ENCODE data around the gene FHDC1. TPM values are rescaled to one million over a fixed set of nuclear protein-coding genes. Genes with fewer than 3 reads are reported as not detected.

The FHDC1 gene
- total and polyA plus RNA-seq, 10 of the 15 experiments (the other 5 are each of a cell fraction or from before 2014, with no cell fraction given), result 0.04 to 0.12 (median 0.06) TPM; not detected in 3

- no TSS peak for BruUV-seq (replicated peaks)
- no peak overlapping the region for H3K4me3 ChIP-seq
- H2AFZ ChIP-seq (ENCODE audit: control insufficient read depth, low read depth, low read length), result no peak overlapping the region
- RAD21 ChIA-PET (ENCODE audit: unreplicated experiment), result no interaction called here
- peaks cover 5% of the 10 kb centered on the region for H3K4me1 ChIP-seq (ENCODE audit: control insufficient read depth, insufficient read depth, low read length)
- intact Hi-C loops (cut with micrococcal nuclease; ENCODE audit: unreplicated experiment) (no loop called here), in situ Hi-C loops (cut with MboI) (no loop called here)
- H3K27ac ChIP-seq (ENCODE audit: control insufficient read depth, insufficient read depth), result no peak overlapping the region
- H3K9me3 ChIP-seq (replicated peaks; ENCODE audit: control insufficient read depth, insufficient read depth, low read length), result no peaks in the 10 kb centered on the region
- no peaks in the 10 kb centered on the region for H3K36me3 ChIP-seq (ENCODE audit: control insufficient read depth in 2 of 2, insufficient read depth in 2 of 2, low read length in 1 of 2)
- H4K20me1 ChIP-seq (ENCODE audit: control insufficient read depth, insufficient read depth), result 0 out of 2 replicates have a peak, but pooled peaks cover 3% of the 10 kb centered on the region
- peaks cover 1 to 9% of the 10 kb centered on the region in 2 experiments; a peak in 3 of 4 replicates for H3K27me3 ChIP-seq (replicated peaks in 1 of 2; ENCODE audit: control insufficient read depth in 2 of 2, insufficient read depth in 2 of 2, low read length in 1 of 2)
- no peak overlapping the region for H3K4me2 ChIP-seq (ENCODE audit: control insufficient read depth, insufficient read depth)
- CTCF ChIA-PET, result no interaction called here
- 70% methylated on average over 2 of the region's 2 CpGs for WGBS (ENCODE audit: insufficient coverage, insufficient replicate concordance, low lambda C conversion rate, missing lambda C conversion rate)
- POLR2A ChIA-PET, result no interaction called here
- no peak for FAIRE-seq
- ATAC-seq, result no peak
- no peak for DNase-seq (ENCODE audit: low read depth, low spot score)
- H3K79me2 ChIP-seq (ENCODE audit: control insufficient read depth, insufficient read depth, low read length), result no peaks in the 10 kb centered on the region
- no peak for TF ChIP-seq HDAC2 (IDR thresholded peaks at IDR 0.05)
- TF ChIP-seq NR2F1 (conservative IDR thresholded peaks at IDR 0.05), result no peak
- TF ChIP-seq SMAD1 (IDR thresholded peaks at IDR 0.05; ENCODE audit: low read depth, partially characterized antibody), result no peak
- TF ChIP-seq EGR1 (IDR thresholded peaks at IDR 0.05; ENCODE audit: borderline replicate concordance in 1 of 2, low read depth in 2 of 2, low read length in 2 of 2), result no peak
- no peak for TF ChIP-seq PAX5 (IDR thresholded peaks at IDR 0.05; ENCODE audit: borderline replicate concordance, low read depth, low read length)
- TF ChIP-seq ZNF24 (IDR thresholded peaks at IDR 0.05), result no peak
- TF ChIP-seq TCF12 (IDR thresholded peaks at IDR 0.05; ENCODE audit: low read depth, low read length), result no peak
- no peak for TF ChIP-seq YBX1 (IDR thresholded peaks at IDR 0.05)
- no peak for TF ChIP-seq ZNF274 (IDR thresholded peaks at IDR 0.05; ENCODE audit: insufficient read depth, insufficient read length)
- no peak for TF ChIP-seq SUPT20H (IDR thresholded peaks at IDR 0.05; ENCODE audit: borderline replicate concordance, control insufficient read depth, low read depth, low read length)
- no peak for TF ChIP-seq RB1 (IDR thresholded peaks at IDR 0.05; ENCODE audit: borderline replicate concordance)
- TF ChIP-seq FOXK2 (IDR thresholded peaks at IDR 0.05), result no peak
- SMC1A ChIA-PET (ENCODE audit: uncharacterized antibody, unreplicated experiment), result no interaction called here
- H3K9ac ChIP-seq (ENCODE audit: control insufficient read depth, insufficient read depth, low read length), result no peak overlapping the region
Observed at GRCh38 chr4:152942346-152942745, 6.2 kb downstream of the FHDC1 start.
